GM23338 (cell line): ENCODE measurements around the gene C10orf105. TPM values are rescaled to one million over a fixed set of nuclear protein-coding genes. Genes with fewer than 3 reads are reported as not detected.
A peak's percentile ranks its signal among the peaks of the same experiment; 100 is the strongest.

Experiments used
- ATAC-seq: fragments of 200-7000 bp; cut with Tn5 transposase; 3 replicates; pipeline ENCODE4 v1.9.1; 2020
- DNase-seq: peaks from one replicate; pipeline ENCODE4 v3.0.0-alpha.2; 2015; ENCODE audit warnings: low spot score
- H2AFZ ChIP-seq: fragments of 200-600 bp; sonication (generic); 2 replicates; pipeline ENCODE4 v1.8.0; 2016; ENCODE audit warnings: antibody characterized with exemption, mild to moderate bottlenecking, moderate library complexity
- H3F3A ChIP-seq: fragments of 200-600 bp; sonication (generic); replicated peaks from 2 replicates; pipeline ENCODE4 v1.8.0; 2017; ENCODE audit warnings: antibody characterized with exemption, mixed run types, low read depth
- H3K27ac ChIP-seq: fragments of 200-600 bp; sonication (generic); 2 replicates; pipeline ENCODE4 v1.6.1; 2016; ENCODE audit warnings: low read depth
- H3K27me3 ChIP-seq: fragments of 200-600 bp; sonication (generic); 2 replicates; pipeline ENCODE4 v1.8.0; 2016; ENCODE audit warnings: mild to moderate bottlenecking, mixed run types, moderate library complexity; ENCODE audit not compliant: insufficient read depth
- H3K36me3 ChIP-seq: fragments of 200-600 bp; sonication (generic); 2 replicates; pipeline ENCODE4 v1.8.0; 2016; ENCODE audit warnings: mild to moderate bottlenecking; ENCODE audit not compliant: insufficient read depth
- H3K4me1 ChIP-seq: fragments of 200-600 bp; sonication (generic); 2 replicates; pipeline ENCODE4 v1.8.0; 2016; ENCODE audit warnings: mild to moderate bottlenecking, moderate library complexity; ENCODE audit not compliant: insufficient read depth
- H3K4me2 ChIP-seq: fragments of 200-600 bp; sonication (generic); 2 replicates; pipeline ENCODE4 v1.7.1; 2017; ENCODE audit warnings: mixed run types
- H3K4me3 ChIP-seq: fragments of 200-600 bp; sonication (generic); 2 replicates; pipeline ENCODE4 v1.6.1; 2016; ENCODE audit warnings: mixed run types
- H3K79me2 ChIP-seq: fragments of 200-600 bp; sonication (generic); replicated peaks from 2 replicates; pipeline ENCODE4 v1.8.0; 2017; ENCODE audit warnings: mild to moderate bottlenecking; ENCODE audit not compliant: insufficient read depth
- H3K9me2 ChIP-seq: fragments of 200-600 bp; sonication (generic); 2 replicates; pipeline ENCODE4 v1.8.0; 2017; ENCODE audit not compliant: insufficient read depth
- H4K20me1 ChIP-seq: fragments of 200-600 bp; sonication (generic); replicated peaks from 2 replicates; pipeline ENCODE4 v1.8.0; 2017; ENCODE audit warnings: mild to moderate bottlenecking; ENCODE audit not compliant: insufficient read depth
- H3K27ac Mint-ChIP-seq: 2 replicates; pipeline ENCODE4 v1.8.0; 2020; ENCODE audit warnings: inconsistent platforms, mild to moderate bottlenecking, moderate library complexity, mixed read lengths
- H3K27me3 Mint-ChIP-seq: 3 replicates; pipeline ENCODE4 v1.8.0; 2022; ENCODE audit warnings: low read depth, mild to moderate bottlenecking, moderate library complexity, mixed read lengths, inconsistent platforms; ENCODE audit not compliant: insufficient read depth, poor library complexity
- H3K36me3 Mint-ChIP-seq: 3 replicates; pipeline ENCODE4 v1.8.0; 2021; ENCODE audit warnings: low read depth, mild to moderate bottlenecking, inconsistent platforms, moderate library complexity, mixed read lengths
- H3K4me1 Mint-ChIP-seq: 3 replicates; pipeline ENCODE4 v1.8.0; 2020; ENCODE audit warnings: mild to moderate bottlenecking, inconsistent platforms, mixed read lengths
- H3K4me3 Mint-ChIP-seq: 3 replicates; pipeline ENCODE4 v1.8.0; 2021; ENCODE audit warnings: moderate library complexity, mild to moderate bottlenecking, inconsistent platforms, mixed read lengths
- H3K9me3 Mint-ChIP-seq: 3 replicates; pipeline ENCODE4 v1.8.0; 2020; ENCODE audit warnings: moderate library complexity, mild to moderate bottlenecking, inconsistent platforms, mixed read lengths
- CREB1 ChIP-seq: fragments of 250-450 bp; sonication (Bioruptor Pico); IDR thresholded peaks from 2 replicates; pipeline ENCODE4 v1.5.0; 2020; ENCODE audit warnings: low read depth, mild to moderate bottlenecking, moderate library complexity
- ETS1 ChIP-seq: IDR thresholded peaks from 2 replicates; pipeline ENCODE4 v1.6.1; 2016; ENCODE audit warnings: antibody characterized with exemption
- EZH2 ChIP-seq: fragments of 200-600 bp; sonication (generic); IDR thresholded peaks from one replicate; pipeline ENCODE4 v1.8.0; 2017; ENCODE audit warnings: antibody characterized with exemption, mild to moderate bottlenecking, low read depth; ENCODE audit not compliant: unreplicated experiment
- EZH2phosphoT487 ChIP-seq: fragments of 200-600 bp; sonication (generic); IDR thresholded peaks from one replicate; pipeline ENCODE4 v1.8.1; 2018; ENCODE audit warnings: antibody characterized with exemption; ENCODE audit not compliant: unreplicated experiment
- JUNB ChIP-seq: IDR thresholded peaks from one replicate; pipeline ENCODE4 v1.6.1; 2016; ENCODE audit warnings: antibody characterized with exemption; ENCODE audit not compliant: unreplicated experiment
- NANOG ChIP-seq: IDR thresholded peaks from 2 replicates; pipeline ENCODE4 v1.6.1; 2016; ENCODE audit warnings: antibody characterized with exemption, borderline replicate concordance
- POLR2AphosphoS5 ChIP-seq: IDR thresholded peaks from 2 replicates; pipeline ENCODE4 v1.6.1; 2016; ENCODE audit warnings: antibody characterized with exemption, low read depth
- ZNF114 ChIP-seq: fragments of 250-450 bp; sonication (Bioruptor Pico); IDR thresholded peaks from 2 replicates; pipeline ENCODE4 v1.5.0; 2020; ENCODE audit warnings: mild to moderate bottlenecking, moderate library complexity
- ZNF331 ChIP-seq: fragments of 250-450 bp; sonication (Bioruptor Pico); IDR thresholded peaks from 2 replicates; pipeline ENCODE4 v1.5.0; 2020; ENCODE audit warnings: low read depth, mild to moderate bottlenecking, moderate library complexity
- polyA plus RNA-seq: library from polyadenylated mRNA; unstranded; fragments of >200 nt; fragmentation: Nextera tagmentation; extraction: Ambion mirVana; gene quantifications from 2 replicates; pipeline ENCODE4 v1.2.1, GENCODE V29; 2016
- total RNA-seq: library from RNA; depleted of rRNA; stranded (reverse); fragments of >200 nt; shearing (Covaris generic); gene quantifications from 2 replicates; pipeline ENCODE4 v1.2.3, GENCODE V29; 2014
- TF ChIP-seq, protein P1 (sequence below): IDR thresholded peaks from one replicate; pipeline ENCODE4 v1.6.1; 2018; ENCODE audit warnings: antibody characterized with exemption; ENCODE audit not compliant: unreplicated experiment
- TF ChIP-seq, protein P2 (sequence below), 2 experiments: fragments of 200-600 bp in 1 of 2; sonication (generic) in 1 of 2; conservative IDR thresholded peaks; 2 replicates each; pipeline versions ENCODE4 v1.5.1 to v1.6.1; 2016 to 2017; ENCODE audit warnings: antibody characterized with exemption in 2 of 2, low read depth in 2 of 2, mild to moderate bottlenecking in 2 of 2, moderate library complexity in 1 of 2

Gene C10orf105
- total and polyA plus RNA-seq, 2 experiments from 2014 or later, result 0.15 to 0.17 TPM

DNA sequence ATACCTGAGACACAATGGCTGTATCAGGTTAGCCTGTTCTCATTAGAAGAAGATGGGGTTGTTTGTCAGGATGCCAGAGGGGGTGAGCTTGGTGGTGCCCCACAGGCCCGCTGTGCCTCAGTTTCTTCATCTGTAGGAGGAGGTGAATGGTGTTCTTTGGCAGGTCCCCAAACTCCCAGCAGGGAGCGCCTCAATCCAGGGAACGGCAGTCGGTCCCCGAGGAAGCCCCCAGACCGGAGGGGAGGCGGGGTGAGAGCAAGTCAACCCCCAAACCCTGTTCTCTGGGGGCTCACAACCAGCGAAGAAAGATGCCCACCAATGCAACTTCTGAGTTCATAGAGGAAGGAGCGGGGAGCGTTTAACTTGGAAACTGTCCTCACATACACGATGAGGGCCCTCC lies 16.0 kb downstream of the C10orf105 start:
- no peak for DNase-seq
- H3K4me3 Mint-ChIP-seq, result no peak overlapping the region
- H3K9me3 Mint-ChIP-seq, result no peaks in the 10 kb centered on the region

GRCh38 chr10:71701496-71702132 lies 18.0 kb downstream of the C10orf105 start:
- Mint-ChIP-seq H3K4me1 (no peaks in the 10 kb centered on the region; the same call in 2 of the 3 replicates), H3K27ac (no peak overlapping the region), H3K27me3 (no peaks in the 10 kb centered on the region), H3K9me3 (no peaks in the 10 kb centered on the region), H3K4me3 (no peak overlapping the region), H3K36me3 (no peaks in the 10 kb centered on the region)
- Histone ChIP-seq H3K27ac (no peak overlapping the region), H2AFZ (no peak overlapping the region), H4K20me1 (no peaks in the 10 kb centered on the region), H3K79me2 (no peaks in the 10 kb centered on the region), H3K27me3 (no peaks in the 10 kb centered on the region), H3K9me2 (no peaks in the 10 kb centered on the region), H3K4me1 (no peaks in the 10 kb centered on the region), H3K4me2 (no peak overlapping the region), H3F3A (no peaks in the 10 kb centered on the region), H3K4me3 (no peak overlapping the region), H3K36me3 (no peaks in the 10 kb centered on the region)
- DNase-seq (no peak), ATAC-seq (no peak)
- TF ChIP-seq ZNF331 (CRISPR knock-in tag), result no peak
- TF ChIP-seq, protein P1, sequence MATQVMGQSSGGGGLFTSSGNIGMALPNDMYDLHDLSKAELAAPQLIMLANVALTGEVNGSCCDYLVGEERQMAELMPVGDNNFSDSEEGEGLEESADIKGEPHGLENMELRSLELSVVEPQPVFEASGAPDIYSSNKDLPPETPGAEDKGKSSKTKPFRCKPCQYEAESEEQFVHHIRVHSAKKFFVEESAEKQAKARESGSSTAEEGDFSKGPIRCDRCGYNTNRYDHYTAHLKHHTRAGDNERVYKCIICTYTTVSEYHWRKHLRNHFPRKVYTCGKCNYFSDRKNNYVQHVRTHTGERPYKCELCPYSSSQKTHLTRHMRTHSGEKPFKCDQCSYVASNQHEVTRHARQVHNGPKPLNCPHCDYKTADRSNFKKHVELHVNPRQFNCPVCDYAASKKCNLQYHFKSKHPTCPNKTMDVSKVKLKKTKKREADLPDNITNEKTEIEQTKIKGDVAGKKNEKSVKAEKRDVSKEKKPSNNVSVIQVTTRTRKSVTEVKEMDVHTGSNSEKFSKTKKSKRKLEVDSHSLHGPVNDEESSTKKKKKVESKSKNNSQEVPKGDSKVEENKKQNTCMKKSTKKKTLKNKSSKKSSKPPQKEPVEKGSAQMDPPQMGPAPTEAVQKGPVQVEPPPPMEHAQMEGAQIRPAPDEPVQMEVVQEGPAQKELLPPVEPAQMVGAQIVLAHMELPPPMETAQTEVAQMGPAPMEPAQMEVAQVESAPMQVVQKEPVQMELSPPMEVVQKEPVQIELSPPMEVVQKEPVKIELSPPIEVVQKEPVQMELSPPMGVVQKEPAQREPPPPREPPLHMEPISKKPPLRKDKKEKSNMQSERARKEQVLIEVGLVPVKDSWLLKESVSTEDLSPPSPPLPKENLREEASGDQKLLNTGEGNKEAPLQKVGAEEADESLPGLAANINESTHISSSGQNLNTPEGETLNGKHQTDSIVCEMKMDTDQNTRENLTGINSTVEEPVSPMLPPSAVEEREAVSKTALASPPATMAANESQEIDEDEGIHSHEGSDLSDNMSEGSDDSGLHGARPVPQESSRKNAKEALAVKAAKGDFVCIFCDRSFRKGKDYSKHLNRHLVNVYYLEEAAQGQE, result no peak
- no peak for TF ChIP-seq CREB1 (CRISPR knock-in tag)
- no peak for TF ChIP-seq NANOG
- no peak for TF ChIP-seq EZH2phosphoT487
- no peak for TF ChIP-seq JUNB
- no peak for TF ChIP-seq POLR2AphosphoS5
- no peak for TF ChIP-seq ETS1
- TF ChIP-seq EZH2, result no peak
- TF ChIP-seq, protein P2, sequence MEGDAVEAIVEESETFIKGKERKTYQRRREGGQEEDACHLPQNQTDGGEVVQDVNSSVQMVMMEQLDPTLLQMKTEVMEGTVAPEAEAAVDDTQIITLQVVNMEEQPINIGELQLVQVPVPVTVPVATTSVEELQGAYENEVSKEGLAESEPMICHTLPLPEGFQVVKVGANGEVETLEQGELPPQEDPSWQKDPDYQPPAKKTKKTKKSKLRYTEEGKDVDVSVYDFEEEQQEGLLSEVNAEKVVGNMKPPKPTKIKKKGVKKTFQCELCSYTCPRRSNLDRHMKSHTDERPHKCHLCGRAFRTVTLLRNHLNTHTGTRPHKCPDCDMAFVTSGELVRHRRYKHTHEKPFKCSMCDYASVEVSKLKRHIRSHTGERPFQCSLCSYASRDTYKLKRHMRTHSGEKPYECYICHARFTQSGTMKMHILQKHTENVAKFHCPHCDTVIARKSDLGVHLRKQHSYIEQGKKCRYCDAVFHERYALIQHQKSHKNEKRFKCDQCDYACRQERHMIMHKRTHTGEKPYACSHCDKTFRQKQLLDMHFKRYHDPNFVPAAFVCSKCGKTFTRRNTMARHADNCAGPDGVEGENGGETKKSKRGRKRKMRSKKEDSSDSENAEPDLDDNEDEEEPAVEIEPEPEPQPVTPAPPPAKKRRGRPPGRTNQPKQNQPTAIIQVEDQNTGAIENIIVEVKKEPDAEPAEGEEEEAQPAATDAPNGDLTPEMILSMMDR (conservative IDR thresholded peaks at IDR 0.05; ENCODE audit: low read depth in 2 of 2), result no peak
- no peak for TF ChIP-seq ZNF114

More for the DNA sequence above, 16.0 kb downstream of the C10orf105 start:
- no peak overlapping the region for H3K4me2 ChIP-seq
- no peaks in the 10 kb centered on the region for H3K9me2 ChIP-seq
- no peaks in the 10 kb centered on the region for H4K20me1 ChIP-seq
- ATAC-seq, result no peak
- no peak overlapping the region for H3K27ac ChIP-seq
- H3K79me2 ChIP-seq, result no peaks in the 10 kb centered on the region
- Mint-ChIP-seq H3K27ac (no peak overlapping the region), H3K27me3 (peaks cover 4% of the 10 kb centered on the region), H3K4me1 (no peaks in the 10 kb centered on the region; the same call in 1 of the 3 replicates), H3K36me3 (no peaks in the 10 kb centered on the region)
- H3K4me1 ChIP-seq, result no peaks in the 10 kb centered on the region
- no peaks in the 10 kb centered on the region for H3F3A ChIP-seq
- TF ChIP-seq, protein P2 (conservative IDR thresholded peaks at IDR 0.05; ENCODE audit: low read depth in 2 of 2), result peak in 1 of 2 experiments; percentile 29; a peak in 2 of 4 replicates
- no peak for TF ChIP-seq ZNF114
- no peaks in the 10 kb centered on the region for H3K36me3 ChIP-seq
- H3K4me3 ChIP-seq, result no peak overlapping the region
- no peak overlapping the region for H2AFZ ChIP-seq
- H3K27me3 ChIP-seq, result no peaks in the 10 kb centered on the region
